ENCODE results near the gene C7orf25. TPM values are rescaled to one million over a fixed set of nuclear protein-coding genes. Genes with fewer than 3 reads are reported as not detected.

C7orf25 gene
- total and polyA plus RNA-seq, 2 of the 13 experiments (the other 11 are each of a cell fraction or from before 2014, with no cell fraction given), result 0.37 to 1.3 TPM

DNA sequence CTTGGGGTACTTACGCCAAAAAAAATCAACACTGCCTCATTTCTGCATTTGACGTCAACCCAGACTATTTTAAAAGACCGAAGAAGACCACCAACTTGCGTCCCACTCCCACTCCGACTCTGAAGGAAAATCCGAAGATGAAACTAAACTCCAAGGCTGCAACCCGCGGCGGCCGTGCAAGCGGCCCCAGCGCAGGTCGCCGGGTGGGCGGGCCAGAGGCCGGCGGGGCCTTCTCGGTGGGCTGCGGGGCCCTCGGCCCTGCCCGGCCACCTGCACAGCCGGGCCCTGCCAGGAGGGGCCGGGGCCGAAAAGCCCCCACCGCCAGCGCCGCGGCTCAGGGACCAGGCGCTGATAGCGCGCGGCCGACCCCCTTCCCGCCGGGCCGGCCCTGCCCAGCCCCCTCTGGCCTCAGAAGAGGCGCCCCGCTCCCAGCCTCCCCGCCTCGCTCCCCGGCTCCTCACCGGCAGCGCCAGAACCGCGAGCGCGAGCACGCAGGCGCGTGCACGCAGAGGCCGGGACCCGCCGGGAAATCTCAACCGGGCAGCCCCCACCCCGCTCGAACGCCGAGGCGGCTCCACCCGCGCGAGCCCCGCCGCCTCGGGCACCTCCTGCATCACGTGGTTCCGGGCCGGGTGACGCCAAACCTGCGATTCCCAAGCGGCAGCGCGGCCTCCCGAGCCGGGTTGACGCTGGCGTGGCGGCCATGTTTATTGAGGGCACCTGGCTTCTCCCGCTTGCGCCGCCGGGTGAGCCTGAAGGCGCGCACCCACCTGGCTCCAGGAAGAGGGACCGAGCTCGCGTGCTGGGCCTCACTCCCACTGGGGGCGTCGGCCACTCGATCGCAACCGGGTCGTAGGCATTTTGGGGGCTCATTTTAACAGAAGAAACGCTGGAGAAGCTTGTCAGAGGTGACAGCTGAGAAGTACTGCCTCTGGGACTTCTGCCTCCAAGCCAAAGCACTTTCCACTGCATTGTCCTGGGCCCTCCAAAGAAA is at the start of gene C7orf25 (continued):
- no peak for TF ChIP-seq ZNF646 (CRISPR knock-in tag; IDR thresholded peaks at IDR 0.05)
- TF ChIP-seq ZNF160 (CRISPR knock-in tag; IDR thresholded peaks at IDR 0.05), result peak; percentile 68; the same call in 1 of the 2 replicates
- peak; percentile 72; the same call in 1 of the 2 replicates for TF ChIP-seq NCOA1 (CRISPR knock-in tag; IDR thresholded peaks at IDR 0.05)
- no peak for TF ChIP-seq KDM4B (CRISPR knock-in tag; IDR thresholded peaks at IDR 0.05)
- no peak for TF ChIP-seq PREB (CRISPR knock-in tag; IDR thresholded peaks at IDR 0.05)
- TF ChIP-seq ZNF780A (CRISPR knock-in tag; IDR thresholded peaks at IDR 0.05), result no peak
- 0 out of 2 replicates have a peak, but pooled peaks have one; percentile 51 for TF ChIP-seq ZNF800 (CRISPR knock-in tag; IDR thresholded peaks at IDR 0.05)
- no peak for TF ChIP-seq ZNF839 (CRISPR knock-in tag; IDR thresholded peaks at IDR 0.05; ENCODE audit: borderline replicate concordance)
- TF ChIP-seq PRPF4 (IDR thresholded peaks at IDR 0.05; ENCODE audit: low read depth, low read length, poor library complexity, severe bottlenecking), result no peak
- TF ChIP-seq ZNF335 (CRISPR knock-in tag; IDR thresholded peaks at IDR 0.05), result peak; percentile 89
- TF ChIP-seq HDAC1 (CRISPR knock-in tag; IDR thresholded peaks at IDR 0.05), result peak; percentile 58
- TF ChIP-seq FOXP1 (IDR thresholded peaks at IDR 0.05), result no peak
- no peak for TF ChIP-seq FOXP1 (CRISPR knock-in tag; IDR thresholded peaks at IDR 0.05)
- TF ChIP-seq MZF1 (CRISPR knock-in tag; IDR thresholded peaks at IDR 0.05; ENCODE audit: borderline replicate concordance), result no peak
- TF ChIP-seq ZNF10 (CRISPR knock-in tag; IDR thresholded peaks at IDR 0.05; ENCODE audit: borderline replicate concordance, low read depth), result no peak
- peak; percentile 73; the same call in 1 of the 2 replicates for TF ChIP-seq TFE3 (CRISPR knock-in tag; IDR thresholded peaks at IDR 0.05)
- 0 out of 2 replicates have a peak, but pooled peaks have one; percentile 75 for TF ChIP-seq ZNF747 (CRISPR knock-in tag; IDR thresholded peaks at IDR 0.05; ENCODE audit: borderline replicate concordance)
